GM12878 (cell line): ENCODE results near the gene DBNDD2.

Experiments used
- BHLHE40 ChIP-seq, 2 experiments: fragments of 450-650 bp in 1 of 2; IDR thresholded peaks; 2 replicates each; pipeline ENCODE4 v1.6.1; 2011 to 2017; ENCODE audit warnings: low read depth in 2 of 2, borderline replicate concordance in 1 of 2, improper control_type of control experiment in 1 of 2, low read length in 1 of 2, mild to moderate bottlenecking in 1 of 2
- CREB1 ChIP-seq: IDR thresholded peaks from 2 replicates; pipeline ENCODE4 v1.6.1; 2012; ENCODE audit warnings: low read depth, mild to moderate bottlenecking, inconsistent platforms
- CREM ChIP-seq: IDR thresholded peaks from 2 replicates; pipeline ENCODE4 v1.6.1; 2014; ENCODE audit warnings: antibody characterized with exemption, low read depth
- EZH2 ChIP-seq: IDR thresholded peaks from 2 replicates; pipeline ENCODE4 v1.6.1; 2012; ENCODE audit warnings: low read depth, mild to moderate bottlenecking, control low read depth, inconsistent platforms, low read length, borderline replicate concordance; ENCODE audit not compliant: control insufficient read depth
- POLR2A ChIP-seq: IDR thresholded peaks from 2 replicates; pipeline ENCODE4 v1.6.1; 2011; ENCODE audit warnings: low read depth, mild to moderate bottlenecking, low read length
- POLR2AphosphoS5 ChIP-seq: IDR thresholded peaks from 2 replicates; pipeline ENCODE4 v1.6.1; 2011; ENCODE audit warnings: mild to moderate bottlenecking, low read length, inconsistent platforms
- RELA ChIP-seq: fragments of 450-650 bp; IDR thresholded peaks from 2 replicates; pipeline ENCODE4 v1.8.0; 2014; ENCODE audit warnings: borderline replicate concordance; ENCODE audit not compliant: partially characterized antibody
- STAT3 ChIP-seq: IDR thresholded peaks from 2 replicates; pipeline ENCODE4 v1.6.1; 2011; ENCODE audit warnings: low read depth, low read length, improper control_type of control experiment
- TARDBP ChIP-seq: IDR thresholded peaks from 2 replicates; pipeline ENCODE4 v1.6.1; 2016; ENCODE audit warnings: borderline replicate concordance
- ZBTB40 ChIP-seq: fragments of 450-650 bp; IDR thresholded peaks from 2 replicates; pipeline ENCODE4 v1.6.1; 2016; ENCODE audit warnings: mild to moderate bottlenecking, moderate library complexity, borderline replicate concordance
- ZNF24 ChIP-seq: fragments of 450-650 bp; IDR thresholded peaks from 2 replicates; pipeline ENCODE4 v1.6.1; 2017; ENCODE audit warnings: antibody characterized with exemption, mild to moderate bottlenecking
- ZNF274 ChIP-seq: IDR thresholded peaks from one replicate; pipeline ENCODE4 v1.8.0; 2011; ENCODE audit not compliant: insufficient read length, insufficient read depth
- TF ChIP-seq, protein P1 (sequence below): IDR thresholded peaks from 2 replicates; pipeline ENCODE4 v1.6.1; 2011; ENCODE audit warnings: borderline replicate concordance, low read depth, mild to moderate bottlenecking, moderate library complexity, mixed read lengths, low read length; ENCODE audit not compliant: insufficient read depth; ENCODE audit errors: extremely low read length
- TF ChIP-seq, protein P2 (sequence below), 3 experiments: IDR thresholded peaks in 2 of 3; conservative IDR thresholded peaks in 1 of 3; 2 replicates each; pipeline ENCODE4 v1.5.1; 2011; ENCODE audit warnings: low read depth in 3 of 3, low read length in 3 of 3, mild to moderate bottlenecking in 3 of 3, control low read depth in 2 of 3, moderate library complexity in 2 of 3, inconsistent platforms in 1 of 3, mixed read lengths in 1 of 3; ENCODE audit not compliant: control insufficient read depth in 2 of 3, insufficient read depth in 1 of 3; ENCODE audit errors: extremely low read depth in 1 of 3

GRCh38 chr20:45394221-45395113, 13.6 kb upstream of the DBNDD2 start:
- TF ChIP-seq POLR2A = no peak
- TF ChIP-seq, protein P1, sequence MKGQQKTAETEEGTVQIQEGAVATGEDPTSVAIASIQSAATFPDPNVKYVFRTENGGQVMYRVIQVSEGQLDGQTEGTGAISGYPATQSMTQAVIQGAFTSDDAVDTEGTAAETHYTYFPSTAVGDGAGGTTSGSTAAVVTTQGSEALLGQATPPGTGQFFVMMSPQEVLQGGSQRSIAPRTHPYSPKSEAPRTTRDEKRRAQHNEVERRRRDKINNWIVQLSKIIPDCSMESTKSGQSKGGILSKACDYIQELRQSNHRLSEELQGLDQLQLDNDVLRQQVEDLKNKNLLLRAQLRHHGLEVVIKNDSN = no peak
- TF ChIP-seq ZNF274 = no peak
- TF ChIP-seq BHLHE40 (IDR thresholded peaks at IDR 0.05; ENCODE audit: borderline replicate concordance in 1 of 2, low read depth in 2 of 2, low read length in 1 of 2) = no peak
- TF ChIP-seq ZNF24 = no peak
- TF ChIP-seq POLR2AphosphoS5 = no peak
- TF ChIP-seq, protein P2, sequence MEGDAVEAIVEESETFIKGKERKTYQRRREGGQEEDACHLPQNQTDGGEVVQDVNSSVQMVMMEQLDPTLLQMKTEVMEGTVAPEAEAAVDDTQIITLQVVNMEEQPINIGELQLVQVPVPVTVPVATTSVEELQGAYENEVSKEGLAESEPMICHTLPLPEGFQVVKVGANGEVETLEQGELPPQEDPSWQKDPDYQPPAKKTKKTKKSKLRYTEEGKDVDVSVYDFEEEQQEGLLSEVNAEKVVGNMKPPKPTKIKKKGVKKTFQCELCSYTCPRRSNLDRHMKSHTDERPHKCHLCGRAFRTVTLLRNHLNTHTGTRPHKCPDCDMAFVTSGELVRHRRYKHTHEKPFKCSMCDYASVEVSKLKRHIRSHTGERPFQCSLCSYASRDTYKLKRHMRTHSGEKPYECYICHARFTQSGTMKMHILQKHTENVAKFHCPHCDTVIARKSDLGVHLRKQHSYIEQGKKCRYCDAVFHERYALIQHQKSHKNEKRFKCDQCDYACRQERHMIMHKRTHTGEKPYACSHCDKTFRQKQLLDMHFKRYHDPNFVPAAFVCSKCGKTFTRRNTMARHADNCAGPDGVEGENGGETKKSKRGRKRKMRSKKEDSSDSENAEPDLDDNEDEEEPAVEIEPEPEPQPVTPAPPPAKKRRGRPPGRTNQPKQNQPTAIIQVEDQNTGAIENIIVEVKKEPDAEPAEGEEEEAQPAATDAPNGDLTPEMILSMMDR (IDR thresholded peaks at IDR 0.05 in 2 of 3, conservative IDR thresholded peaks at IDR 0.05 in 1 of 3; ENCODE audit: control insufficient read depth in 2 of 3, extremely low read depth in 1 of 3, insufficient read depth in 1 of 3, low read depth in 3 of 3, low read length in 3 of 3) = no peak
- no peak for TF ChIP-seq CREB1
- no peak for TF ChIP-seq RELA
- no peak for TF ChIP-seq TARDBP
- no peak for TF ChIP-seq ZBTB40
- no peak for TF ChIP-seq EZH2
- TF ChIP-seq CREM = no peak
- no peak for TF ChIP-seq STAT3
